HepG2 (cell line): ENCODE results near the gene TSGA10. TPM values are rescaled to one million over a fixed set of nuclear protein-coding genes. Genes with fewer than 3 reads are reported as not detected.

Source experiments
- ATAC-seq: fragments of 200-7000 bp; cut with Tn5 transposase; 3 replicates; pipeline ENCODE4 v1.9.1; 2020; ENCODE audit warnings: mild to moderate bottlenecking, moderate library complexity
- BruUV-seq: library from RNA; stranded (reverse); fragments of 400-500 nt; replicated peaks from 2 replicates; lab custom pipeline; 2021; lab: Mats Ljungman, UMichigan
- CTCF ChIA-PET: fragments of 300-600 bp; formaldehyde crosslinking; extraction: SDS; loops from one replicate; lab custom pipeline; 2021; ENCODE audit warnings: low total read pairs, inconsistent platforms, low intra/inter-chr PET ratio; lab: Yijun Ruan, JAX
- POLR2A ChIA-PET: fragments of 350-600 bp; sonication (Branson Sonifier 250); formaldehyde crosslinking; loops from one replicate; lab custom pipeline; 2020; ENCODE audit warnings: antibody characterized with exemption, inconsistent platforms; lab: Yijun Ruan, JAX
- DNase-seq: peaks from one replicate; pipeline ENCODE4 v3.0.0-alpha.2; 2015; ENCODE audit warnings: low spot score
- FAIRE-seq: peaks from 3 replicates; lab custom pipeline; 2011; peaks lifted over from hg19 to GRCh38; lab: Jason Lieb, UNC
- H2AFZ ChIP-seq: one replicate; pipeline ENCODE4 v1.6.1; 2011; ENCODE audit warnings: low read length, inconsistent platforms
- H3K27ac ChIP-seq: fragments of 300-600 bp; 3 replicates; pipeline ENCODE4 v1.8.0; 2011; ENCODE audit warnings: mixed run types, mild to moderate bottlenecking, mixed read lengths, low read length, inconsistent platforms; ENCODE audit not compliant: insufficient read depth; ENCODE audit errors: extremely low read length
- H3K27me3 ChIP-seq, 2 experiments: fragments of 200-600 bp in 1 of 2; 2 replicates in 1 of 2; 3 replicates in 1 of 2; pipeline versions ENCODE4 v1.6.0 to v1.8.0; 2011; ENCODE audit warnings: low read length in 2 of 2, mild to moderate bottlenecking in 2 of 2, moderate library complexity in 2 of 2, inconsistent platforms in 1 of 2; ENCODE audit not compliant: insufficient read depth in 2 of 2, control insufficient read depth in 1 of 2
- H3K36me3 ChIP-seq, 2 experiments: fragments of 200-600 bp in 1 of 2; replicated peaks in 1 of 2; 2 replicates in 1 of 2; 3 replicates in 1 of 2; pipeline versions ENCODE4 v1.5.1 to v1.8.0; 2011; ENCODE audit warnings: low read length in 2 of 2, inconsistent platforms in 1 of 2; ENCODE audit not compliant: insufficient read depth in 2 of 2, control insufficient read depth in 1 of 2
- H3K4me1 ChIP-seq: 2 replicates; pipeline ENCODE4 v1.5.1; 2012; ENCODE audit warnings: low read length, inconsistent platforms; ENCODE audit not compliant: insufficient read depth
- H3K4me2 ChIP-seq: 2 replicates; pipeline ENCODE4 v1.6.0; 2011; ENCODE audit warnings: low read depth, low read length, inconsistent platforms
- H3K4me3 ChIP-seq, 3 experiments: fragments of 200-600 bp in 1 of 3; sonication (generic), shearing (Covaris generic) in 1 of 3; replicated peaks in 1 of 3; 2 replicates each; pipeline ENCODE4 v1.5.1; 2011 to 2016; ENCODE audit warnings: low read length in 3 of 3, inconsistent platforms in 2 of 3, low read depth in 2 of 3, mild to moderate bottlenecking in 2 of 3, control low read depth in 1 of 3, mixed read lengths in 1 of 3; ENCODE audit not compliant: insufficient read depth in 1 of 3
- H3K79me2 ChIP-seq: one replicate; pipeline ENCODE4 v1.6.1; 2011; ENCODE audit warnings: low read length, inconsistent platforms; ENCODE audit not compliant: insufficient read depth
- H3K9ac ChIP-seq: 2 replicates; pipeline ENCODE4 v1.6.0; 2011; ENCODE audit warnings: mild to moderate bottlenecking, low read depth, low read length, inconsistent platforms; ENCODE audit not compliant: insufficient read depth
- H3K9me3 ChIP-seq: 2 replicates; pipeline ENCODE4 v1.5.1; 2012; ENCODE audit warnings: mild to moderate bottlenecking, low read length
- H4K20me1 ChIP-seq: 2 replicates; pipeline ENCODE4 v1.6.0; 2011; ENCODE audit warnings: inconsistent platforms, mild to moderate bottlenecking, low read length, moderate library complexity; ENCODE audit not compliant: insufficient read depth
- CHCHD3 ChIP-seq: sonication (generic); formaldehyde crosslinking; IDR thresholded peaks from 2 replicates; pipeline ENCODE4 v1.8.0; 2022; ENCODE audit warnings: mild to moderate bottlenecking, missing genetic modification reagents, moderate library complexity
- RAD51 ChIP-seq: fragments of 450-650 bp; IDR thresholded peaks from 2 replicates; pipeline ENCODE4 v1.6.1; 2016; ENCODE audit warnings: borderline replicate concordance
- ZBTB3 ChIP-seq: sonication (generic); formaldehyde crosslinking; IDR thresholded peaks from 2 replicates; pipeline ENCODE4 v1.4.0; 2020; ENCODE audit warnings: low read depth, mild to moderate bottlenecking, moderate library complexity, missing genetic modification reagents, borderline replicate concordance
- ZNF382 ChIP-seq: sonication (generic); formaldehyde crosslinking; IDR thresholded peaks from 2 replicates; pipeline ENCODE4 v1.5.0; 2020; ENCODE audit warnings: missing genetic modification reagents, mild to moderate bottlenecking, borderline replicate concordance
- ZNF513 ChIP-seq: sonication (generic); formaldehyde crosslinking; conservative IDR thresholded peaks from 2 replicates; pipeline ENCODE4 v1.5.0; 2020; ENCODE audit warnings: missing genetic modification reagents
- WGBS: methylation state at CpG from one replicate; pipeline ENCODE4 v1.1.6; 2017; ENCODE audit warnings: low lambda C conversion rate; 5-methylcytosine and 5-hydroxymethylcytosine counted together
- in situ Hi-C: cut with HindIII; loops from 2 replicates; pipeline ENCODE4 v1.10.0; 2017; ENCODE audit warnings: low pct_unique_long_range_greater_than_20kb; ENCODE audit not compliant: extremely low pct_ligation_motif_present
- intact Hi-C: fragments of 100-400 bp; cut with micrococcal nuclease; formaldehyde crosslinking; loops from one replicate; pipeline ENCODE4 v1.10.0; 2022; ENCODE audit not compliant: unreplicated experiment
- polyA plus RNA-seq, 8 experiments: library from polyadenylated mRNA; depleted of rRNA in 3 of 8; stranded (reverse) in 7 of 8; unstranded in 1 of 8; fragments of >200 nt; fragmentation: Illumina TruSeq in 4 of 8; extraction: Trizol in 4 of 8; gene quantifications; 2 replicates each; pipeline versions ENCODE4 v1.2.1 to v1.2.3, GENCODE V29; 2011 to 2016; ENCODE audit warnings: low read depth in 4 of 8, missing spikeins in 1 of 8, mixed read lengths in 1 of 8; ENCODE audit not compliant: insufficient read depth in 1 of 8
- total RNA-seq, 5 experiments: library from RNA; depleted of rRNA; stranded (reverse); fragments of >200 nt; fragmentation: Illumina TruSeq; extraction: Trizol; gene quantifications; 2 replicates each; pipeline ENCODE4 v1.2.3, GENCODE V29; 2016; ENCODE audit warnings: low read depth in 1 of 5
- TF ChIP-seq, protein P1 (sequence below): sonication (generic); formaldehyde crosslinking; IDR thresholded peaks from 2 replicates; pipeline ENCODE4 v1.5.1; 2020; ENCODE audit warnings: mild to moderate bottlenecking, missing genetic modification reagents, moderate library complexity

TSGA10 gene
- total and polyA plus RNA-seq, 2 of the 13 experiments (the other 11 are each of a cell fraction or from before 2014, with no cell fraction given): 4.7 to 13.1 TPM

GRCh38 chr2:99156891-99157290 is 2.1 kb upstream of the TSGA10 start:
- DNase-seq (no peak), FAIRE-seq (no peak), ATAC-seq (no peak)
- TF ChIP-seq CHCHD3 (CRISPR knock-in tag) (no peak), ZNF382 (CRISPR knock-in tag) (no peak), RAD51 (no peak), ZNF513 (CRISPR knock-in tag) (no peak), ZBTB3 (CRISPR knock-in tag) (no peak)
- TF ChIP-seq, protein P1, sequence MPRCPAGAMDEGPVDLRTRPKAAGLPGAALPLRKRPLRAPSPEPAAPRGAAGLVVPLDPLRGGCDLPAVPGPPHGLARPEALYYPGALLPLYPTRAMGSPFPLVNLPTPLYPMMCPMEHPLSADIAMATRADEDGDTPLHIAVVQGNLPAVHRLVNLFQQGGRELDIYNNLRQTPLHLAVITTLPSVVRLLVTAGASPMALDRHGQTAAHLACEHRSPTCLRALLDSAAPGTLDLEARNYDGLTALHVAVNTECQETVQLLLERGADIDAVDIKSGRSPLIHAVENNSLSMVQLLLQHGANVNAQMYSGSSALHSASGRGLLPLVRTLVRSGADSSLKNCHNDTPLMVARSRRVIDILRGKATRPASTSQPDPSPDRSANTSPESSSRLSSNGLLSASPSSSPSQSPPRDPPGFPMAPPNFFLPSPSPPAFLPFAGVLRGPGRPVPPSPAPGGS (CRISPR knock-in tag): no peak
- peaks cover 44% of the 10 kb centered on the region for H3K4me1 ChIP-seq
- in situ Hi-C loops: no loop called here
- POLR2A ChIA-PET: no interaction called here
- intact Hi-C loops: no loop called here
- CTCF ChIA-PET: no interaction called here
- no peaks in the 10 kb centered on the region for H4K20me1 ChIP-seq
- no peak overlapping the region for H3K4me3 ChIP-seq
- 100% methylated on average over 1 of the region's 1 CpG for WGBS
- H3K79me2 ChIP-seq: peaks cover 18% of the 10 kb centered on the region
- no peak overlapping the region for H3K27ac ChIP-seq
- H3K4me2 ChIP-seq: no peak overlapping the region
- peaks cover 0 to 7% of the 10 kb centered on the region in 2 experiments; a peak in 4 of 5 replicates for H3K36me3 ChIP-seq
- BruUV-seq: no TSS peak
- H3K27me3 ChIP-seq: no peaks in the 10 kb centered on the region; a peak in 1 of 5 replicates
- no peak overlapping the region for H2AFZ ChIP-seq
- no peaks in the 10 kb centered on the region for H3K9me3 ChIP-seq
- H3K9ac ChIP-seq: no peak overlapping the region
